Ishikawa (cell line): Measurements from ENCODE around the gene ACTN2.

Experiments
- CEBPB ChIP-seq: IDR thresholded peaks from 2 replicates; pipeline ENCODE4 v1.6.1; 2012
- CREB1 ChIP-seq: IDR thresholded peaks from 2 replicates; pipeline ENCODE4 v1.6.1; 2012; ENCODE audit warnings: low read depth
- EGR1 ChIP-seq: IDR thresholded peaks from 2 replicates; pipeline ENCODE4 v1.6.1; 2012
- EP300 ChIP-seq: IDR thresholded peaks from 2 replicates; pipeline ENCODE4 v1.6.1; 2012; ENCODE audit warnings: borderline replicate concordance
- FOXM1 ChIP-seq: IDR thresholded peaks from 2 replicates; pipeline ENCODE4 v1.6.1; 2012; ENCODE audit warnings: low read depth, borderline replicate concordance
- MAX ChIP-seq: IDR thresholded peaks from 2 replicates; pipeline ENCODE4 v1.6.1; 2012
- NFIC ChIP-seq: IDR thresholded peaks from 2 replicates; pipeline ENCODE4 v1.6.1; 2012
- RAD21 ChIP-seq: IDR thresholded peaks from 2 replicates; pipeline ENCODE4 v1.6.1; 2012; ENCODE audit warnings: low read depth
- TAF1 ChIP-seq: IDR thresholded peaks from 2 replicates; pipeline ENCODE4 v1.6.1; 2012; ENCODE audit warnings: low read depth, mild to moderate bottlenecking
- TCF12 ChIP-seq: IDR thresholded peaks from 2 replicates; pipeline ENCODE4 v1.6.1; 2012; ENCODE audit warnings: low read depth
- TEAD4 ChIP-seq: IDR thresholded peaks from 2 replicates; pipeline ENCODE4 v1.6.1; 2012
- USF1 ChIP-seq: IDR thresholded peaks from 2 replicates; pipeline ENCODE4 v1.6.1; 2012
- YY1 ChIP-seq: IDR thresholded peaks from 2 replicates; pipeline ENCODE4 v1.6.1; 2012; ENCODE audit warnings: low read depth
- ZBTB7A ChIP-seq: IDR thresholded peaks from 2 replicates; pipeline ENCODE4 v1.6.1; 2012; ENCODE audit warnings: low read depth
- TF ChIP-seq, protein P1 (sequence below): IDR thresholded peaks from 2 replicates; pipeline ENCODE4 v1.6.1; 2012; ENCODE audit warnings: low read depth, mild to moderate bottlenecking

ACTN2 gene

GRCh38 chr1:236685917-236686814, at the start of gene ACTN2:
ACTN2 (plus strand) TSS chr1:236686499; CDS start chr1:236686674, 175 bp downstream.
- TF ChIP-seq ZBTB7A (no peak), TAF1 (no peak), NFIC (no peak), MAX (peak; percentile 90), TCF12 (no peak), USF1 (peak; percentile 79), EGR1 (peak; percentile 76)
- TF ChIP-seq, protein P1, sequence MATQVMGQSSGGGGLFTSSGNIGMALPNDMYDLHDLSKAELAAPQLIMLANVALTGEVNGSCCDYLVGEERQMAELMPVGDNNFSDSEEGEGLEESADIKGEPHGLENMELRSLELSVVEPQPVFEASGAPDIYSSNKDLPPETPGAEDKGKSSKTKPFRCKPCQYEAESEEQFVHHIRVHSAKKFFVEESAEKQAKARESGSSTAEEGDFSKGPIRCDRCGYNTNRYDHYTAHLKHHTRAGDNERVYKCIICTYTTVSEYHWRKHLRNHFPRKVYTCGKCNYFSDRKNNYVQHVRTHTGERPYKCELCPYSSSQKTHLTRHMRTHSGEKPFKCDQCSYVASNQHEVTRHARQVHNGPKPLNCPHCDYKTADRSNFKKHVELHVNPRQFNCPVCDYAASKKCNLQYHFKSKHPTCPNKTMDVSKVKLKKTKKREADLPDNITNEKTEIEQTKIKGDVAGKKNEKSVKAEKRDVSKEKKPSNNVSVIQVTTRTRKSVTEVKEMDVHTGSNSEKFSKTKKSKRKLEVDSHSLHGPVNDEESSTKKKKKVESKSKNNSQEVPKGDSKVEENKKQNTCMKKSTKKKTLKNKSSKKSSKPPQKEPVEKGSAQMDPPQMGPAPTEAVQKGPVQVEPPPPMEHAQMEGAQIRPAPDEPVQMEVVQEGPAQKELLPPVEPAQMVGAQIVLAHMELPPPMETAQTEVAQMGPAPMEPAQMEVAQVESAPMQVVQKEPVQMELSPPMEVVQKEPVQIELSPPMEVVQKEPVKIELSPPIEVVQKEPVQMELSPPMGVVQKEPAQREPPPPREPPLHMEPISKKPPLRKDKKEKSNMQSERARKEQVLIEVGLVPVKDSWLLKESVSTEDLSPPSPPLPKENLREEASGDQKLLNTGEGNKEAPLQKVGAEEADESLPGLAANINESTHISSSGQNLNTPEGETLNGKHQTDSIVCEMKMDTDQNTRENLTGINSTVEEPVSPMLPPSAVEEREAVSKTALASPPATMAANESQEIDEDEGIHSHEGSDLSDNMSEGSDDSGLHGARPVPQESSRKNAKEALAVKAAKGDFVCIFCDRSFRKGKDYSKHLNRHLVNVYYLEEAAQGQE = no peak

DNA sequence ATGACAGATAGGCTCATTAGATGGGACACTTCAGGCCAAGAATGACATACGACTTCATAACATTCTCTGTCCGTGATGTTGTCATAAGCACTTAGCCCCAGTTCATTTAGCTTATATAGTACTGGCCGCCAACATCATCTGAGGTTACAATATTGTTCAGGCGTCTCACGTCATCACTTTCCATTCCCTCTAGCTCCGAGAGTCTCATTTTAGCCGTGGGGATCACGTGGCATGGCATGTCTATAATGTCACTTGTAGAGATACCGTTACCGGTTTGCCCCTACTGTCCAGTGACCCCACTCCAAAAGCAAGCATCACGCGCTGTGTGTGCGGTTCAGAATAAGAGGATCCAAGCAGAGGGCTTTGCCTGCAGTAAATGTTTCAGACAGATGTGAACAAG, 47.4 kb upstream of the ACTN2 start:
- no peak for TF ChIP-seq ZBTB7A
- TF ChIP-seq EGR1 = no peak
- TF ChIP-seq CREB1 = no peak

GRCh38 chr1:236639686-236640085, 46.6 kb upstream of the ACTN2 start:
- TF ChIP-seq ZBTB7A (no peak), TAF1 (no peak), CREB1 (no peak), NFIC (no peak), CEBPB (no peak), EGR1 (no peak), YY1 (no peak), EP300 (no peak), RAD21 (no peak), MAX (no peak), TCF12 (no peak), USF1 (no peak), FOXM1 (no peak), TEAD4 (no peak)
- TF ChIP-seq, protein P1 = no peak

DNA sequence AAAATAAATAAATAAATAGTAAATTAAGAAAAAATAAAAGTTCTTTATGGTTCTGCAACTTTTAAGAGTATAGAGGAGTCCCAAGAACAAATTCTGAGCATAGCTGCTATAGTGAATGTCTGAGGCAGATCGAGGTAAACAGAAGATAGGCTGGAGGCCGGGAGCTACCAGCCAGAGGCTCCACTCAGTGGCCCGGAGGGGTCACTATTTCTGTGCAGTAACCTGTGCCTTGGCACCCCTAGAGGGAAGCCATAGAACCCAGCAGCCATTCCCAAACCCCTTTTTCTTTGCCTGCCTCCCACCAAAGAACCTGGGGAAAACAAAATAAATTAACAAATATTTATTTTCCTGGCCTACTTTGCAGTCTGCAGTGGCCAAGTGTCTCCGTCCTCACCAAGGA, 43.5 kb upstream of the ACTN2 start:
- TF ChIP-seq, protein P1 = no peak
- TF ChIP-seq TEAD4 (no peak), EP300 (no peak)

DNA sequence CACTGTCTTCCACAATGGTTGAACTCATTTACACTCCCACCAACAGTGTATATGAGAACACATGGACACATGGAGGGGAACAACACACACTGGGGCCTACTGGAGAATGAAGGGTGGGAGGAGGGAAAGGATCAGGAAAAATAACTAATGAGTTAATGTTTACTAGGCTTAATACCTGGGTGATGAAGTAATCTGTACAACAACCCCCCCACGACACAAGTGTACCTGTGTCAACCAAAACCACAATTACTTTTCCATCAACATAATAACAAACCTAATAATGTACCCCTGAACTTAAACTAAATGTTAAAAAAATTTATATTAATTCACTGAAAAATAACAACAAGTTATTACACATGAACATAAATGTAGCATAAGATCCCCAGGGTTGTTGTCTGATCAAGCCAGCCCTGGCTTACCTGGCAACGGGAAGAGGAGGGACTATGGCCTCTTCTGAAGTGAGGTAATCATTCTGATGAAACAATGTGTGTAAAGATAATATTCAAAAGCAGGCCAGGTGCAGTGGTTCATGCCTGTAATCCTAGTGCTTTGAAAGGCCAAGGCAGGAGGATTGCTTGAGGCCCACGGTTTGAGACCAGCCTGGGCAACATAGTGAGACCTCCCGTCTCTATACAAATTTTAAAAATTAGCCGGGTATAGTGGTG, 41.2 kb upstream of the ACTN2 start:
- no peak for TF ChIP-seq CREB1
- TF ChIP-seq EGR1 = no peak
- no peak for TF ChIP-seq EP300
- no peak for TF ChIP-seq FOXM1
